ENCODE measurements around the gene KMT2E. TPM values are rescaled to one million over a fixed set of nuclear protein-coding genes. Genes with fewer than 3 reads are reported as not detected.

KMT2E gene
- total RNA-seq, 1 experiment from 2014 or later: 38.2 TPM

DNA sequence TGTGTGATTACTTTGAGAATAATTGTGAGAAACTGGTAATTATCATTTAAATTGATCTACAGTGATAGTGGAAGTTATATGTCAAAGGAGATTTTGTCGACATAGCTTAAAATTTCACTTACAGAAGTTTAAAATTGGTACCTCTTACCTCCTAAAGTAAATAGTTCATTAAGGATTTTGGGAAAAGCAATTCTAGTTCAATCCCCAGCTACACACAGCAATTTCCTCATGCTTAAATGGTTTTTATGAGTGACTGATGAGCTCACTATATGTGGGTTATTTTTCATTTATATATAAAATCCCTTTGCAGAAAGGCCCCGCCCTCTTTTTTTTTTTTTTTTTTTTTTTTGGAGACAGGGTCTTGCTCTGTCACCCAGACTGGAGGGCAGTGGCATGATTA is 12.7 kb downstream of the KMT2E start:
- Histone ChIP-seq H4K8ac (replicated peaks; ENCODE audit: insufficient read length, low read depth, low read length) (no peak overlapping the region), H2AK5ac (ENCODE audit: insufficient read length, low read length) (no peak overlapping the region), H3K56ac (ENCODE audit: insufficient read length, low read depth, low read length) (no peak overlapping the region), H2BK20ac (ENCODE audit: low read depth, low read length, poor library complexity, severe bottlenecking) (no peak overlapping the region), H3T11ph (ENCODE audit: low read length) (no peak overlapping the region), H2BK15ac (ENCODE audit: low read depth, low read length) (no peak overlapping the region), H2AFZ (ENCODE audit: low read length) (no peak overlapping the region), H4K91ac (ENCODE audit: insufficient read length, low read depth, low read length) (no peak overlapping the region), H3K9ac (ENCODE audit: extremely low read depth, insufficient read length, low read length) (no peak overlapping the region), H3K4ac (ENCODE audit: low read depth, low read length) (no peak overlapping the region), H4K5ac (ENCODE audit: insufficient read length, low read depth, low read length) (no peak overlapping the region), H3K23me2 (ENCODE audit: insufficient read length, low read depth, low read length, poor library complexity, severe bottlenecking) (no peaks in the 10 kb centered on the region), H3K79me1 (ENCODE audit: insufficient read depth, low read depth, low read length, poor library complexity, severe bottlenecking) (peaks cover 3% of the 10 kb centered on the region), H2BK5ac (ENCODE audit: insufficient read length, low read length) (no peak overlapping the region), H4K20me1 (ENCODE audit: control insufficient read depth, insufficient read depth, insufficient read length) (no peaks in the 10 kb centered on the region), H3K4me2 (ENCODE audit: insufficient read depth, insufficient read length, low read length) (no peak overlapping the region), H3K14ac (ENCODE audit: insufficient read depth, low read length) (no peak overlapping the region), H3K27me3 (ENCODE audit: insufficient read depth, low read length) (no peaks in the 10 kb centered on the region), H2BK120ac (ENCODE audit: low read depth, low read length, poor library complexity, severe bottlenecking) (no peak overlapping the region), H3K18ac (ENCODE audit: insufficient read length, low read depth, low read length) (no peak overlapping the region), H3K79me2 (ENCODE audit: insufficient read depth, low read length) (peaks cover 30% of the 10 kb centered on the region; the same call in 1 of the 2 replicates), H3K23ac (ENCODE audit: insufficient read length, low read depth, low read length) (no peak overlapping the region), H3K9me3 (ENCODE audit: control insufficient read depth, low read depth, low read length) (no peaks in the 10 kb centered on the region), H3K27ac (ENCODE audit: insufficient read length, low read depth, low read length) (no peak overlapping the region), H2BK12ac (ENCODE audit: insufficient read length, low read depth, low read length) (no peak overlapping the region), H3K4me1 (ENCODE audit: insufficient read depth, low read length) (no peaks in the 10 kb centered on the region)
- peaks cover 14 to 31% of the 10 kb centered on the region in 2 experiments for H3K4me1 Mint-ChIP-seq
- H3K9me3 Mint-ChIP-seq: no peaks in the 10 kb centered on the region
- H3K27ac Mint-ChIP-seq: no peak overlapping the region
- peaks cover 0 to 9% (median 0%) of the 10 kb centered on the region in 3 experiments; a peak in 2 of 7 replicates for H3K36me3 Mint-ChIP-seq (ENCODE audit: insufficient read depth in 1 of 3, low read depth in 3 of 3)
- WGBS (ENCODE audit: extremely low coverage, insufficient read length, low lambda C conversion rate): no CpG with 5 or more reads among the region's 2 CpGs
- H3K4me3 Mint-ChIP-seq: no peak overlapping the region
- DNase-seq: no peak
- H3K27me3 Mint-ChIP-seq (ENCODE audit: low read depth): no peaks in the 10 kb centered on the region
- TF ChIP-seq, protein P1, sequence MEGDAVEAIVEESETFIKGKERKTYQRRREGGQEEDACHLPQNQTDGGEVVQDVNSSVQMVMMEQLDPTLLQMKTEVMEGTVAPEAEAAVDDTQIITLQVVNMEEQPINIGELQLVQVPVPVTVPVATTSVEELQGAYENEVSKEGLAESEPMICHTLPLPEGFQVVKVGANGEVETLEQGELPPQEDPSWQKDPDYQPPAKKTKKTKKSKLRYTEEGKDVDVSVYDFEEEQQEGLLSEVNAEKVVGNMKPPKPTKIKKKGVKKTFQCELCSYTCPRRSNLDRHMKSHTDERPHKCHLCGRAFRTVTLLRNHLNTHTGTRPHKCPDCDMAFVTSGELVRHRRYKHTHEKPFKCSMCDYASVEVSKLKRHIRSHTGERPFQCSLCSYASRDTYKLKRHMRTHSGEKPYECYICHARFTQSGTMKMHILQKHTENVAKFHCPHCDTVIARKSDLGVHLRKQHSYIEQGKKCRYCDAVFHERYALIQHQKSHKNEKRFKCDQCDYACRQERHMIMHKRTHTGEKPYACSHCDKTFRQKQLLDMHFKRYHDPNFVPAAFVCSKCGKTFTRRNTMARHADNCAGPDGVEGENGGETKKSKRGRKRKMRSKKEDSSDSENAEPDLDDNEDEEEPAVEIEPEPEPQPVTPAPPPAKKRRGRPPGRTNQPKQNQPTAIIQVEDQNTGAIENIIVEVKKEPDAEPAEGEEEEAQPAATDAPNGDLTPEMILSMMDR (conservative IDR thresholded peaks at IDR 0.05): no peak
